Measurements from ENCODE around the gene HSD17B3.

- TF ChIP-seq CTCF (IDR thresholded peaks at IDR 0.05) = no peak
- no peak for TF ChIP-seq EZH2phosphoT487 (IDR thresholded peaks at IDR 0.05; ENCODE audit: borderline replicate concordance, low read depth)
These were observed 43.0 kb downstream of the HSD17B3 start for GRCh38 chr9:96258967-96259366.

Measured in SK-N-SH (cell line).